Stromal cell of bone marrow (primary cell): ENCODE measurements around the gene DUSP7.

Source experiments
- DNase-seq: peaks from one replicate; pipeline ENCODE4 v3.0.0-alpha.2; 2012; ENCODE audit warnings: low read depth

The DUSP7 gene

DNA sequence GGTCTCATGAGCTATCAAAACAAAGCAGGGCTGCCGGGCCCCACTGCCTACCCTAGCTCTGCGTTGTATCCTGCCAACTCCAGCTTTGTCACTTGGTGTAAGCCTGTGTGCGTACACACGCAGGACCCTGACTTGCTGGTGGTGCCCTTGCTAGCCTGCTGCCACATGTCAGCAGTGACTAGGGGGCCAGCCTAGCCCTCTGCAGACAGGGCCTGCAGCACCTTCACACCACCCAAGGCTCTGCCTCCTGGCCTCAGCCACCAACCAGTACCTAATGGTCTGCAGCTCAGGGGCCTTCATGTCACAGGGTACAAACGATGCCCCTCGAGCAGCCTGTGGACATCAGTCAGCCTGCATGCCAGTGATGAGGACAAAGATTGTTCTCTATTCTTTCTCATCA is 30.1 kb upstream of the DUSP7 start:
- DNase-seq = no peak

DNA sequence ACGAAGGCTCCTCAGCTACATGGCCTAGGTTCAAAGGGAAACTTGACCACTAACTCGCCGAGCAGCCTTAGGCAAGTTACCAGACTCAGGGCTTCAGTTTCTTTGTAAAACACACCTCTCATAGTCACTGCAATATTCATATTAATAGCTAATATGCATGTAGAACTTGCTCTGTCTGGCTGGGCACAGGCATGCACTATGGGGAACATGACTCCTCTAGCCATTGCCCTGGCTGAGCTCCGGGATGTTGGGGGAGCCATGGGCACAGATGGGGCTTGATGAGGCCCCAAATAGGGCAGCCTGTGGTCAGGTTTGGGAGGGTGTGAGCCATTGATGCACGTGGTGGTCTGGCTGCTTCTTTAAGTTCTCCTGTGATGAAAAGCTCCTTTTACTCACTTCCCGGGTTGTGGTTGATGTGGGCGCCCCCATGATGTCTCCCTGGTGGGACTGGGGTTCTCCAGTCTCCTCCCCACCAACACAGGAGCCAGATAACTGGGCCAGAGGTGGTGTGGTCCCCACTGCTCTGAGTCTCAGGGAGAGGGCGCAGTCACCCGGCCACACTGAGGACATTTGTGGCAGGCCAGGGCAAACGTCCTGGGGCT is 29.4 kb upstream of the DUSP7 start:
- peak; percentile 33 for DNase-seq

DNA sequence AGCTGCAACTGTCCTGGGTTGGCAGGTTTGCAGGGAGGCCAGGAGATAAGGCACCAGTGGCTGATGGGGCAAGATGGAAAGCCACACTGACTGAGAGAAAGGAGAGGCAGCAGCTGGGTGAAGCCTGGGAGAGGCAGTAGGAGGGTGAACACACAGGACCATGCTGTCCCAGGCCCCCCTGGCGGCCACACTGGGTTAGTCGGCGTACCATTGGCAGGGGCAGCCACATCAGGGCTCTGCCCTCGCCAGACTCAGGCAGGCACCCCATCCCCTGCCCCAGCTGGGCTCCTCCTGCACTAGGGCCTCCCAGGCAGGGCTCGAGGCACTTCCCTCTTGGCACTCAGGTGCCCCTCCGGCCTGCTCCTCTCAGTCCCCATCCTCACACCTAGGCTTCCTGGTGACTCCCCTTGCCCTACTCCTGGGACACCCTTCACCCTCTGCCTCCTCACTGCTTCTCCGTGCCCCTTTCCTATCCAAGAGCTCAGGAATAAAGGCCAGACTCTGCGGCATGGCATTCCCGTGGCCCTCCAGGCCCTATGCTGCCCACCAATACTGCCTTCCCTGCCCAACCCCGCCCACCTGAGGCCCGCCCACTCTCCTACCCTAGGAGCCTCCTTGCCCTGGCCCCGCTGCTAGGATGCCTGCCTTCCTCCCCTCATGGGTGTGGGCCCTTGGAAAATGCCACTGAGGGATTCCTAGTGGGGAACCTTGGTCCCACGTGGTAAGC is 28.7 kb upstream of the DUSP7 start:
- no peak for DNase-seq

DNA sequence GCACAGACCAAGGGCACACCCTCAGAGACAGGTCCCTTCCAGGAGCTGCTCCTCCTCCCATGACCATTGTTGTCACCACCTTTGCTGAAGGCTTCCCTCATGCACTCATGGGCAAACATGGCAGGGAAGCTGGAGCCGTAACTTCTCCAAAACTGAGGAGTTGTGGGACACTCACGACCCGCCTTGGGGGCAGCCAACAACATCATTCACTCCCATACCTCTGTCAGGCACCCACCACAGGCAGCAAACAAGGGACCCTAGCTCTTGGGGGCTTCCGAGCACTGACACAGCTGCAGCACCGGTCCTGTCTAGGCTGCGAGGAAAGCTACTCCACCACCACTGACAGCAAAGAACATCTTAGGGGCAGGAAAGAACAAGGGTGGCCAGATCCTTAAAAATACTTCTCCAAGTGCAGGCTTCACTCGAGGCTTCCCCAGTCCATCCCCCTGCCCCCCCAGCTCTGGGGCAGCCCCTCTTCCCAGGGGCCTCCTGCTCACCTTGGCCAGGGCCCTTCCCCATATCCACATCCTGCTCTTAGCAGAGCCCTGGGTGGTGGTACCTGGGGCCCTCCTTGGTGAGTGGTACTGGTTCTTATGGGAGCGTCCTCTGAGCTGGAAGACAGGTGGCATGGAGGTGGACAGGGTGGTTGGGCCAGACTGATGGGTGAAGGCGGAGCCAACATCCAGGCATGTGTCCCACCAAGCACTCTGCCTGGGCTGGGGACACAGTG is 28.0 kb upstream of the DUSP7 start:
- DNase-seq = no peak

DNA sequence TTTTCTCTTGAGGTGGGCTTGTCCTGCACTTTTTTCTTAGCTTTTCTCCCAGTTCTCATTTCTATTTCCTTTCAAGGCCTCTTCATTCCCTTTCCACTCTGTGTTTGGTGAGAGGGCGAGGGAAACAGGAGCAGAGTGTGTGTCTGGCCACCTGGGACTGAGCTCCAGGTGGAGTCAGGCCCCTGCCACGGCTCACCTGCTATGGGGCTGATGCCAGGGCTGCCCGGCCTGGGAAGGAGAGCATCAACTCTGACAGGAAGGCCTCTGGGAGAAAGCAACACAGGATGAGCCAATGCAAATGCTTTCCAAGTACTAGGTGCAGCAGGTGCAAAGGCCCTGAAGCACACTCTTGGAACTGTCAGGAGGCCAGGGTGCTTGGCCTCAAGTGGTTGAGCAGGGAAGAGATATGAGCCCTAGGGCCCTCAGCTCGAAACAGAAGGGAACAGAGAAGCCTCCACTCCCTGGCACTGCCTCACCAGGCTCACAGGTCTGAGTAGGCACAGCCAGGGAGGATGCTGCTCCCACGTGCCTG is 27.3 kb upstream of the DUSP7 start:
- DNase-seq = no peak

DNA sequence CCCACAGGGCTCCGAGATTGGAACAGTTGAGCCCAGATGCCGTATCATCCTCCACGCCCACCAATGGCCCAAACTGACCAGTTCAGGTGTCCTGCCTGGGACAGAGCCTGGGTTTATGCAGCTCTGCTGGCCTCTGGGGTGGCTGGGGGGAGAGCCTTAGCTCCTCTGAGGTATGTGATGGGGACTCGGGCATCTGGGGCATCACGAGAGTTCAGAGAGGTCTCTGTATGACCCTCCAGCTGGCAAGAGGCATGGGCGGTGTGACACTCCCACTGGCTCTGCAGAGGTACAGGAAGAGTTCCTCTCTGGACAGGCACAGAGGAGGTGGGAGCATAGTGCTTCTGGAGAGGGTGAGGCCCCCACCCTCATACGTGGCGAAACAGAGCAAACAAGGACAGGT is 26.6 kb upstream of the DUSP7 start:
- no peak for DNase-seq

DNA sequence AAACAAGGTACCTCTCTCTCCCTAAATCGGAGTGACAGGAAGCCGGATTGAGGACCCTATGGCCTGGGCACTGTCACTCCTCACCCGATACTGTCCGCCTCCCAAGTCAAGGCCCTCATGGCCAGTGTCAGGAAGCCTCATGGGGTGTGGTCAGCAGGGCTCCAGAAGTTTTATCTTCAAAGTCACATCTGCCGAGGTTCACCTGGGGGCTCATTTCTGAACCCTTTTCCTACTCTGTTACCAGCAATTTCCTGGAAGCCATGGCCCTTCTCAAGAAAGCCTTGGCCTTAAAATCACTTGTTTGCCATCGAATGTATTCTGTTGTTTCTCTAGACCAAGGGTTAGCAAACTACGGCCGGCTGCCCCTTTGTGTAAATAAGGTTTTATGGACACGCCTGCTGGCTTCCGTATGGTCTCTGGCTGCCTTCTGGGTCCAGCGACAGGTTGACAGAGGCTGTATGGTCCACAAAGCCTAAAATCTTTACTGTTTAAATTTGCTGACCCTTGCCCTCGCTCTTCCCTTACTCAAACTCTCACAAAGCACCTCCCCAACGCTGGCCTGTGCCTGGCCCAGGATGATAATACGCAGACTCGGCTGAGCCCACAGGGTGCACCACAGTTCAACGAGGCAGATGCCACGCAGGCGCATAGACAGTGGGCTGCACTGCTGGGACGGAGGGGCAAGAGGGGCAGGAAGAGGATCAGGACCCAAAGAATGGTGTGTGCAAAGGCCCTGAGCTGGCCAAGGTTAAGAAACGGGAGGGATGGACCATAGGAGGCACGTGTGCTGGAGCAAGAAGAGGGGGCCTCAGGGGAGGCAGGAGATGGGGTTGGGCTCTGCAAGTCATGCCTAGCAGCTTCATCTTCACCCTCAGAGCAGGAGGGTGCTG is 24.7 kb upstream of the DUSP7 start:
- no peak for DNase-seq

DNA sequence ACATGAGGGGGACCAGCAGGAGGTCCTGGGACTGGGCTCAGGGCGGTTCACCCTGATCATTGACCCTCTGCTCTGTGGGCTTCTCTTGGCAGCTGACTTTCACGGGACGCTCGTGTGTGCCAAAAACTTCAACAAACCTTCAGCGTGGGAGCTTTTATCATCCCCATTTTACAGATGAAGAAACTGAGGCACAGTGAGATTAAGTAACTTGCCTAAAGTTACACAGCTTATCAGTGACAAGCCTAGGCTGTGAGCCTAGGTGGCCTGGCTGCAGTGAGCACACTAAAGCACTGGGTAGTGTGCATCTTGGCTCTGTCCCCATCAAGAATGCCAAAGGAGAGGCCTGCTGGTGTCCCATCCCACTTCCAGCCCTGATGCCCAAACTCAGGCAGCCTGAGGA is 23.6 kb upstream of the DUSP7 start:
- no peak for DNase-seq

DNA sequence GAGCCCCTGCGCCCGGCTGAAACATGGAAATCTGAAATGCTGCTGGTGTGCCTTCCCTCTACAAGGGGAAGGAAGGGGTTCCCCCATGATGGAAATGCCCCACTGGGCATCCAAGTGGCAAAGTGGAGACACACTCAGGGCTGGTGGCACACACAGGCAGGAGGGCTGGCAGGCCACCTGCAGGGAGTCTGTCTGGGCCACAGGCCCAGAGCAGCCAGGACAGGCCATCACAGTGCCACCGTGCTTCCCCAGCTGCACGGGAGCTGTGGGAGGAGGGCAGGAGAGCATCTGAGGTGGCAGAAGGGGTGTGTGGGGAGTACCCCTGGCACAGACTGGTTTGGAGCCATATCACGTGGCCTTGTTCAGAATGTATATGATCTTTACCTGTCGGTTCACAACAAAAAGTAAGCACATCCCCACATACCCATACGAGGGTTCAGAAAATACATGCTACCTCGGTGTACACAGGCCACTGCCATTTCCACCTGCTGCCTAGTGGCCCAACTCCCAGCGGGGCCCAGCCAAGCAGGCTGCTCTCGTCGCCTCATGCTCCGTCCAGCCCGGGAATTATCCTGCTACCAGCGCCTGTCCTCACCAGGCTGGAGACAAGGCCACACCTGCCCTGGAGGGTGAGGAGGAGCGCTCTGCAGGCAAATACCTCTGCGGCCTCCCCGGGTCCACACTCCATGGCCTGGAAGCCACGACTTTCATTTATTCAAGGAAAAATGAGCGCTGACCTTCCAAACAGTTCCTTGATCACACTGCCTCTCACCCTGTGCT is 22.6 kb upstream of the DUSP7 start:
- no peak for DNase-seq

DNA sequence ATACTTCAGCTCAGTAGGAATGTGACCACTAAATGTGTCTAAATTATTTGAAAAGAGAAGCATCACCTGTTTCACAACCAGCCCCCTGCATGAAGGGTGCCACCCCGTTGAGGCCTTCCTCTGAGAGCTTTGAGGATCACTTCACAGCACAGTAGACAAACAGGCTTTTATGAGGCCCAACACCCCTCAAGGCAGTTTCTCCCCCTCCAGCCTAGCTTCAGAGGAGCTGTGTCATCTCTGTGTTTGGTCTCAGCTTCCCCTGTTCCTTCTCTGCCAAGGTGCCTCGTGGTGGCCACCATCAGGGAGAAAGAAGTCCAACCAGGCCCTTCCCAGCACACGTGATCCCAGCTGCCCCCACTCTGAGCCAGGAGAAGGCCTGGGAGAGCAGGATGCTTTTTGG is 21.6 kb upstream of the DUSP7 start:
- DNase-seq = no peak

DNA sequence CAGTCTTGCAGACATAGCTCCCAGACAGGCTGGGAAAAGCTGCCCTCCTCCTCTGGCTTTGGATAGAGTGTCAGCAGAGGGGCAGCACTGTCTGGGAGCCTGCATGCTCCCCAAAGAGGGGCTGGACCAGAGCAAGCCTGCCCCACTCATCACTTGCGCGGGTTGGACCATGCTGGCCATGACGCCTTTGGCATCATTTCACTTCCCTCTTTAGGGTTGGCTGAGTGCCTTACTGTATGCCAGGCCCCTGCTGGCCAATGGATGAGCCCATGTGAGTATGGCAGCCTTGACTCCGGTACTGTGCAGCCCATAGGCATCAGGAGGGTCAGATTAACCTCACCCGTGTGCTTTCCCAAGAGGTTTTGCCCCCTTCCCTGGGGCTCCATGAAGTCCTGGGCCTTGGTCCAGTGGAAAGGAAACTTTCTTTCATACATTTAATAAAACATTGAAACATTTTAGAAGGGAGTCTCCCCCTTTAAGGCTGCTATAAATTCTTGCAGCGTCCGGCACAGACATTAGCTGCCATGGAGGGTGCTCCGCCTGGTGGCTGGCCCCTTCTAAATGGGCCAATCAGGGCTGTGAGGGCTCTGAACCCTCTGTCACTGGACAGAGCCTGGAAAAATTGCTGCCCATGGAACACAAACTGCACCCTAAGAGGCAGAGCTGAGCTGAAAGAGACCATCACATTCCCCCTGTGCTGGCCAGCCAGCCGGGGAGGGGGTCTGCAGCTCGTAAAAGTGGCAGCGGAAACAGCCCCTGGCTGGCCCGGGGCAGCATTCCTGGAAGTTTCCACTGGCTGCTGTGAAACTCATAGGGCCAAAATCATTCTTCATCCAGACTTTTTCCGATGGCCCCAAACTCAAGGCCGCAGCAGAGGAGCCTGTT is 20.8 kb upstream of the DUSP7 start:
- no peak for DNase-seq

DNA sequence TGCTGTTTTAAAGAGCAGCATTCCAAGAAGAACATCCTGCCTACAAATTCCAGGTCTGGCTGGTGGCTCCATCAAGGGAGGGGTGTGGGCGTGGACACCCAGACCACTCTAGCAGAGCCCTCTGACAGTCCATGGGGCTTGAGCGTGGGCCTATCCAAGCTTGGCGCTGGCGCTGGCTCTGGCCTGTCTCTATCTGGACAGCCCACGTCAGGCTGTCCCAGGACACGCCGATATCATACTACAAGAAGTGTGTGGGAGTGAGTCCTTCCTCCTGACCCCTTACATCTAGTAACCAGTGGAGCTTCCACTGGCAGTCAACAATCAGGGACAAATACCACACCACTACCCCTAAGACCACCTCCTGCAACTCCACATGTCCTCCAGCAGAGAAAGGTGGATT is 17.1 kb upstream of the DUSP7 start:
- no peak for DNase-seq

DNA sequence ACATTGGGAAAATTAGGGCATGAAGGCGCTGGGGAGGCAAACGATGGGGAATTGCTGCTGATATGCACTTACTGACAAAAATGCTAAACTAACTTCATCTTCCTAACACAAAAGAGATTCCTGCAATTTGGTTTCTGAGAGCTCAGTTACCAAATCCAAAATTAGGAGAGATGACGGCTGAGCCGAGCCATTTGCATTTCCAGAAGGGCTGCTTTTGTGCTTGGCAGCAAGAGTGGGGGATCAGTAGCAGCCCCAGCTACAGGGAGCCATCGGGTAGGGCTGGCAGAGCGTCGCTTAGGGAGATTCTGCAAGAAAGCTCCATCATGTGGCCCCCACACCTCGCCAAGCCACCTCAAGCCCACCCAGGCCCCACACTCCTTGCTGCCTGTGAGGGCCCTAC is 16.1 kb upstream of the DUSP7 start:
- no peak for DNase-seq

DNA sequence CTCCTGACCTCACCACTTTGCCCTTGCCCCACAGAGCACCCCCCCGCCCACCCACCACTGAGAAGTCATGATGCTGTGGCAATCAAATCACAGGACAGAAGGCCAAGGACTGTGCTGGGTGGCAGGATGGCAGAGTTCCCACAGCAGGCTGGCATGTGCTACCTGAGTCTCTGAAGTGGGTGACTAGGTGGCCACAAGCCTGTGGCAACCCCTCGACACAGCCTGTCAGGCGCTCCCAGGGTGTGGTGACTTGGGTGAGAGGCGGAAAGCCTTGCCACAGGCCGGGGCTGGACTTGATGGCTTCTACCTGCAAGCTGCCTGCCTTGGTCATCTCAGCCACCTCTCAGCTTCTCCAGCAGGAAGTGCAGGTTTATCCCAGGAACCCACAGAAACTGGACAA is 15.6 kb upstream of the DUSP7 start:
- DNase-seq = no peak

DNA sequence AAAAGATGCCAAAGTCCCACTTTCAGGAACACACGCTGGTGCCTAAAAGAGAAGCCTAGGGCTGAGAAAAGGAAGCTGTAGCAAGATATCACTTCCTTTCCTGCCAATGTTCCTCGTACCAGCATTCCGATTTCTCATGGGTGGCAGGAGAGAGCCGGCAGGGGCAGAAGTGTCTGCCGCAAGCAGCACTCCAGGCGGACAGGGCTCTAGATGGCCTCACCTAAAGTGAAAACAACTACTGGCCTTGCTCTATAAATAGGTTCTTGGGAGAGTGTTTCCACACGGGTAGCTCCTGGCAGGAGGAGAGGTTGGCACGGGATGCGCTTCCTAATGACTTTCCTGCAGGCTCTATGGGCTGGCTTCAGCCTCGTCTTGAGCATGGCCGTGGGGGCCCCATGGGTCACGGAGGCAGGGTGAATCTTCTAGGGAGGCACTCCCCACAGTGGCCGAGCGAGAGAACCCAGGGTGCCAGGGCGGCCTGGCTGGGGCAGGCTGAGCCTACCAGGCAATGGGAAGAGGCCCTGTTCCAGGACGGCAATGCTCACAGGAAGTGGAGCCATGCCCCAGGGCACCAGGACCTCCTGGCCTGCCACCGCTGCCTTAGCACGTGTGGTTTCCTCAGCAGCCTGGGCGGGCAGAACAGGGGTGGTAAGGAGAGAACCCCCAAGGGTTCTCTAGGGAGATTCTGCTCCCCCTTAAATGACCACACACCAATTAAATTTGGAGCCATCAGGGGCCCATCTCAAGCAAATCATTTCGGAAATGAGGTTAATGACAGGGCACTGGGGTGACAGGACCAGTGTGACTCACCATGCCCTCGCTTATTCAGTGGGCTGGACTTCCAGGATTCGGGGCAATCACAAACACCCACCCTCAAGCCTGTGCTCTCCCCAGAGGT is 14.6 kb upstream of the DUSP7 start:
- DNase-seq = no peak

DNA sequence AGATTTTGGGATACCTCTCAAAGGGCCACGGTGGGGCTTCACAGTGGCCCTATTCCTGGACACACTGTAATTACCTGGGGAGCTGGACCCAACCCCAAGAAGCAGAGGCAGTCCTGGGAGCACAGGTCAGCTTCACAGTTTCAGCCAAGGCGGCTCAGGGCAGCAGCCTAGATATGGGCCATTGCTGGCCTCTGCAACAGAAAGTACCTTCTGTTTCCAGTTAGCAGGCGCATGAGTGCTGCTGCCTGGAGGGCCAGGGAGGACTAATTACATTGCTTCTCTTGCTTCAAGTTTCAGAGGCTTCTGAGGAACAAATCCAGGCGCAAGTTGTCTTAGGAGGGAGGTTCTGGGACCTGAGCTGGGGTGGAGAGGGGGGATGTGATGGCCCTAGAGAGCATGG is 13.5 kb upstream of the DUSP7 start:
- DNase-seq = no peak

DNA sequence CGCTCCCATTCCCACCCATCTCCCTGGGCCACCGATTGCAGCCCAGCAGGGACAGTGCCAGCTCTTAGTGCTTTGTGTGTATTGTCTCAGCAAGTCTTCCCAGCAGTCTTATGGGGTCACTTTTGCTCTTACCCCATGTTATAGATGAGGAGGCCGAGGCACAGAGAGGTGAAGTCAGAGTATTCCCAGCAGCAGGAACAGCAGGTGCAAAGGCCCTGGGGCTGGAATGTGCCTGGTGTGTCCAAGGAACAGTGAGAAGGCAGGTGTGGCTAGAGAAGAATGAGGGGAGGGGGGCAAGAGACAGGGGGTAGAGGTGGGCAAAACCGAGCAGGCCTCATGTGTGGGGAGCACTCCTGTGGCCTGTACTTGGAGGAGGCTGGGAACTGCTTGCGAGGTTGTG is 12.8 kb upstream of the DUSP7 start:
- no peak for DNase-seq

DNA sequence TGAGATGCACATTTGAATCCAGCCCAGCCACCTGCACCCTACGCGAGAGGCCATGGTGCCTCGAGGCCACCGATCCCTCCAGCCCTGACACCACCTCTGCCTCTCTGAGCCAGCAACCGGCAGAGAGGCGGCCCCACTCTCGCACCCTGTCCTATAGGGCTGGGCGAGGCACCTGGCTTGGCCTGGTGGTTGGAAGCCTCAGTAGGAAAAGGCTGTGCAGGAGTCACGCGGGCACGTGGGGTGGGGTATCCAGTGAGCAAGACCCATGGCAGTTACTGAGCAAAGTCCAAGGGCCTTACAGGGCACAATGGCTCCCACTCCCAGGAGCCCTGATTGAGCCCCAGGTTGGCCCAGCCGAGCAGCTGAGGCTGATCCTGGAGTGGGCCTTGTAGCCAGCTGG is 12.4 kb upstream of the DUSP7 start:
- DNase-seq = no peak

DNA sequence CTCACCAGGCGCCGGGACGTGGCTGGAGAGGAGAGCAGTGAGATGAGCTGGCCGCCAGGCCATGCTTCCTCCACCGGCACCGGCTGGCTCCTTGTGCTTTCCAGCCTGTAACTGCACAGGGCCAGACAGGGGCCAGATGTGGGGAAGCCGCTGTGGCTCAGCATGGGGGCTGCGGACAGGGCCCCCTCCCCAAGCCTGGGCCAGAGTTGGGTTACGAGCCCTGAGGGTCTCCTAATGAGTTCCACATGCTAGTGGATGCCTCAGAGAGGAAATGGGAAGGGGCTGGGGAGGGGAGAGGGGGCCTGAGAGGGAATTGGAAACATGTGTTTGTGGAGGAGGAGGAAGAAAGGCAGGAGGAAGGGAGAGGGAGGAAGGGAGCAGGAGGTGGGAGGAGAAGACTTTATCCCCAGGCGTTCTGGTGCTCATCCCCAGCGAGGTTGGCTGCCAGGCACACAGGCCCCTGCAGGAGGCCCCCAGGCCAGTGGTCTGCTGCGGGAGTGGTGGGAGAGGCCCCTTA is 11.7 kb upstream of the DUSP7 start:
- no peak for DNase-seq
